Jurkat, Clone E6-1 (cell line): ENCODE data around the gene CABP4.

Source experiments
- DNase-seq: peaks from one replicate; pipeline ENCODE4 v3.0.0-alpha.2; 2011; ENCODE audit warnings: low read depth, low spot score
- H3K4me3 ChIP-seq: 2 replicates; pipeline ENCODE4 v1.5.1; 2011; ENCODE audit warnings: mild to moderate bottlenecking, low read length, control low read depth, moderate library complexity

CABP4 gene

GRCh38 chr11:67491276-67492068 lies 36.3 kb downstream of the CABP4 start:
- no peak for DNase-seq
- H3K4me3 ChIP-seq, result no peak overlapping the region

GRCh38 chr11:67492069-67492727 lies 37.0 kb downstream of the CABP4 start:
- no peak for DNase-seq

GRCh38 chr11:67492801-67493547 lies 37.8 kb downstream of the CABP4 start:
- DNase-seq, result no peak
- H3K4me3 ChIP-seq, result no peak overlapping the region

More at GRCh38 chr11:67492069-67492727, 37.0 kb downstream of the CABP4 start:
- no peak overlapping the region for H3K4me3 ChIP-seq

- no peak for DNase-seq
- no peak overlapping the region for H3K4me3 ChIP-seq
Observed at GRCh38 chr11:67493548-67494370, 38.6 kb downstream of the CABP4 start.

- no peak overlapping the region for H3K4me3 ChIP-seq
- DNase-seq, result no peak
Observed at GRCh38 chr11:67494371-67495233, 39.4 kb downstream of the CABP4 start.

- no peak overlapping the region for H3K4me3 ChIP-seq
- no peak for DNase-seq
Observed at GRCh38 chr11:67495234-67496005, 40.3 kb downstream of the CABP4 start.

- no peak overlapping the region for H3K4me3 ChIP-seq
- no peak for DNase-seq
Observed at GRCh38 chr11:67496113-67496512, 41.0 kb downstream of the CABP4 start.

- DNase-seq, result no peak
- H3K4me3 ChIP-seq, result no peak overlapping the region
Observed at GRCh38 chr11:67497656-67498291, 42.6 kb downstream of the CABP4 start.

GRCh38 chr11:67498544-67498972 lies 43.4 kb downstream of the CABP4 start:
- H3K4me3 ChIP-seq, result no peak overlapping the region
- no peak for DNase-seq

GRCh38 chr11:67499808-67500483 lies 44.8 kb downstream of the CABP4 start:
- no peak for DNase-seq
- no peak overlapping the region for H3K4me3 ChIP-seq

- no peak overlapping the region for H3K4me3 ChIP-seq
- no peak for DNase-seq
Observed at GRCh38 chr11:67500484-67500821, 45.3 kb downstream of the CABP4 start.

- no peak overlapping the region for H3K4me3 ChIP-seq
- DNase-seq, result no peak
Observed at GRCh38 chr11:67500831-67501715, 45.9 kb downstream of the CABP4 start.

- DNase-seq, result no peak
- H3K4me3 ChIP-seq, result no peak overlapping the region
Observed at GRCh38 chr11:67501854-67502253, 46.7 kb downstream of the CABP4 start.

GRCh38 chr11:67502328-67502979 lies 47.3 kb downstream of the CABP4 start:
- DNase-seq, result no peak
- H3K4me3 ChIP-seq, result no peak overlapping the region
